ENCODE data around the gene MIAT. TPM values are rescaled to one million over a fixed set of nuclear protein-coding genes. Genes with fewer than 3 reads are reported as not detected.

MIAT gene
- total and polyA plus RNA-seq, 4 donors = 0.18 to 1.5 (median 0.73) TPM

GRCh38 chr22:26609287-26609686 lies 48.1 kb upstream of the MIAT start:
- H3K4me1 ChIP-seq (ENCODE audit: control insufficient read depth in 4 of 4, insufficient read depth in 4 of 4, low read length in 3 of 4) = no peaks in the 10 kb centered on the region
- no peak overlapping the region for H3K4me3 ChIP-seq (ENCODE audit: low read depth in 1 of 3, low read length in 3 of 3)
- no peak overlapping the region for H3K27ac ChIP-seq (ENCODE audit: low read depth in 1 of 2, low read length in 2 of 2)
- 92% methylated on average over 2 of the region's 2 CpGs for WGBS
- DNase-seq (ENCODE audit: low spot score) = no peak
- H3K27me3 ChIP-seq (ENCODE audit: control insufficient read depth in 4 of 4, insufficient read depth in 4 of 4, low read length in 3 of 4) = no peaks in the 10 kb centered on the region
- TF ChIP-seq HNF4G (IDR thresholded peaks at IDR 0.05) = no peak
- TF ChIP-seq NR2F2 (IDR thresholded peaks at IDR 0.05) = no peak
- TF ChIP-seq RXRA (IDR thresholded peaks at IDR 0.05) = no peak
- TF ChIP-seq ATF3 (IDR thresholded peaks at IDR 0.05) = no peak
- TF ChIP-seq ZBTB33 (IDR thresholded peaks at IDR 0.05) = no peak
- no peak for TF ChIP-seq SP1 (IDR thresholded peaks at IDR 0.05)
- TF ChIP-seq YY1 (IDR thresholded peaks at IDR 0.05) = no peak
- no peak for TF ChIP-seq REST (IDR thresholded peaks at IDR 0.05)
- TF ChIP-seq FOXA1 (IDR thresholded peaks at IDR 0.05) = no peak
- TF ChIP-seq TAF1 (conservative IDR thresholded peaks at IDR 0.05) = no peak
- no peak for TF ChIP-seq RAD21 (IDR thresholded peaks at IDR 0.05)
- no peak for TF ChIP-seq HNF4A (conservative IDR thresholded peaks at IDR 0.05)
- no peak for TF ChIP-seq EGR1 (IDR thresholded peaks at IDR 0.05; ENCODE audit: low read depth in 2 of 2)
- no peak for TF ChIP-seq GABPA (IDR thresholded peaks at IDR 0.05 in 1 of 2, conservative IDR thresholded peaks at IDR 0.05 in 1 of 2)
- no peak for TF ChIP-seq JUND (IDR thresholded peaks at IDR 0.05)
- no peak for TF ChIP-seq CTCF (IDR thresholded peaks at IDR 0.05; ENCODE audit: low read depth, low read length, missing input control)
- no peaks in the 10 kb centered on the region for H3K36me3 ChIP-seq (ENCODE audit: control insufficient read depth in 4 of 4, insufficient read depth in 3 of 4, low read depth in 1 of 4, low read length in 3 of 4)
- no peaks in the 10 kb centered on the region for H3K9me3 ChIP-seq (ENCODE audit: control insufficient read depth in 4 of 4, low read length in 3 of 4)
- H3K9ac ChIP-seq (ENCODE audit: low read depth in 1 of 2, low read length in 2 of 2) = no peak overlapping the region
